ENCODE data around the gene ATP5F1C.

Gene ATP5F1C

DNA sequence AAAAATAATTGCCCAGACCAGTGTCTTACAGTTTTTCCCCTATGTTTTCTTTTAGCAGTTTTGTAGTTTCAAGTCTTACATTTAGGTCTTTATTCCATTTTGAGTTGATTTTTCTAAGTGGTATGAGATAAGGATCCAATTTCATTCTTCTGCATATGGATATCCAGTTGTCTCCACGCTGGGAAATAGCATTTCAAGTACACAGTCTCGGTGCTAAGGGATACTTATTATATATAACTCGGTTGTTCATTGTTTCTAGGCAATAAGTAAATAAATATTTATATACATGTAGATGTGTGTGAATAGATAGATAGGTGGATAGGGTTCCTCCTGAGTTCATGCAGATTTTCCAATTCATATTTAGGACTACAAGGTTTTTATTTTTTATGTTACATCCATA is 46.3 kb downstream of the ATP5F1C start:
- Histone ChIP-seq H3K36me3 (ENCODE audit: low read depth) (no peaks in the 10 kb centered on the region), H3K4me3 (ENCODE audit: severe bottlenecking) (no peak overlapping the region), H3K4me1 (ENCODE audit: insufficient read depth, poor library complexity, severe bottlenecking) (no peaks in the 10 kb centered on the region), H3K27ac (ENCODE audit: poor library complexity, severe bottlenecking) (no peak overlapping the region), H3K27me3 (ENCODE audit: insufficient read depth, poor library complexity, severe bottlenecking) (no peaks in the 10 kb centered on the region), H3K9me3 (ENCODE audit: severe bottlenecking) (no peaks in the 10 kb centered on the region)
- TF ChIP-seq, protein P1, sequence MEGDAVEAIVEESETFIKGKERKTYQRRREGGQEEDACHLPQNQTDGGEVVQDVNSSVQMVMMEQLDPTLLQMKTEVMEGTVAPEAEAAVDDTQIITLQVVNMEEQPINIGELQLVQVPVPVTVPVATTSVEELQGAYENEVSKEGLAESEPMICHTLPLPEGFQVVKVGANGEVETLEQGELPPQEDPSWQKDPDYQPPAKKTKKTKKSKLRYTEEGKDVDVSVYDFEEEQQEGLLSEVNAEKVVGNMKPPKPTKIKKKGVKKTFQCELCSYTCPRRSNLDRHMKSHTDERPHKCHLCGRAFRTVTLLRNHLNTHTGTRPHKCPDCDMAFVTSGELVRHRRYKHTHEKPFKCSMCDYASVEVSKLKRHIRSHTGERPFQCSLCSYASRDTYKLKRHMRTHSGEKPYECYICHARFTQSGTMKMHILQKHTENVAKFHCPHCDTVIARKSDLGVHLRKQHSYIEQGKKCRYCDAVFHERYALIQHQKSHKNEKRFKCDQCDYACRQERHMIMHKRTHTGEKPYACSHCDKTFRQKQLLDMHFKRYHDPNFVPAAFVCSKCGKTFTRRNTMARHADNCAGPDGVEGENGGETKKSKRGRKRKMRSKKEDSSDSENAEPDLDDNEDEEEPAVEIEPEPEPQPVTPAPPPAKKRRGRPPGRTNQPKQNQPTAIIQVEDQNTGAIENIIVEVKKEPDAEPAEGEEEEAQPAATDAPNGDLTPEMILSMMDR (IDR thresholded peaks at IDR 0.05; ENCODE audit: poor library complexity, severe bottlenecking): no peak
- no peak for DNase-seq (ENCODE audit: low spot score)
- ATAC-seq (ENCODE audit: low read depth): no peak

- TF ChIP-seq, protein P1 (IDR thresholded peaks at IDR 0.05; ENCODE audit: poor library complexity, severe bottlenecking): no peak
- Histone ChIP-seq H3K36me3 (ENCODE audit: low read depth) (no peaks in the 10 kb centered on the region), H3K4me3 (ENCODE audit: severe bottlenecking) (no peak overlapping the region), H3K9me3 (ENCODE audit: severe bottlenecking) (no peaks in the 10 kb centered on the region), H3K27ac (ENCODE audit: poor library complexity, severe bottlenecking) (no peak overlapping the region), H3K4me1 (ENCODE audit: insufficient read depth, poor library complexity, severe bottlenecking) (no peaks in the 10 kb centered on the region), H3K27me3 (ENCODE audit: insufficient read depth, poor library complexity, severe bottlenecking) (no peaks in the 10 kb centered on the region)
- no peak for ATAC-seq (ENCODE audit: low read depth)
- DNase-seq (ENCODE audit: low spot score): no peak
Observed at GRCh38 chr10:7836571-7836970, 48.6 kb downstream of the ATP5F1C start.

DNA sequence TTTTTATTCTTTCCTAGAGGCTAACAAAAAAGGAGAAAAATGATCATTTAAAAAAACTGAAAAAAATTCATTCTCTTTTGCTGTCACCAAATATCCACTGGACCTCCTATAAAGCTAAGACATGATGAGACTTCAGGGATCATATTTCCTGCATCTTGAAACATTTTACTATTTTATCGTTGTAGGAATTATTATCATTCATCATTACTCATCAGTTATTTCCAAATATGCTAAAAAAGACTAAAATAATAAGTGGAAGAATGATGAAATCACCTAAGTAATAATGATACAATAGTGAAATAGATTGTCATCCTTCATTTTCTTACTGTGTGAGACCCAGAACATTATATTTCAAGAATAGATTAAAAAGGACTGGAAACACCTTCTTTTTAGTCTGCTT is 58.6 kb downstream of the ATP5F1C start:
- no peak for DNase-seq (ENCODE audit: low spot score)
- TF ChIP-seq, protein P1 (IDR thresholded peaks at IDR 0.05; ENCODE audit: poor library complexity, severe bottlenecking): no peak
- H3K27ac ChIP-seq (ENCODE audit: poor library complexity, severe bottlenecking): no peak overlapping the region
- H3K4me3 ChIP-seq (ENCODE audit: severe bottlenecking): no peak overlapping the region
- no peaks in the 10 kb centered on the region for H3K27me3 ChIP-seq (ENCODE audit: insufficient read depth, poor library complexity, severe bottlenecking)
- peaks cover 9% of the 10 kb centered on the region for H3K4me1 ChIP-seq (ENCODE audit: insufficient read depth, poor library complexity, severe bottlenecking)
- ATAC-seq (ENCODE audit: low read depth): no peak
- no peaks in the 10 kb centered on the region for H3K9me3 ChIP-seq (ENCODE audit: severe bottlenecking)
- no peaks in the 10 kb centered on the region for H3K36me3 ChIP-seq (ENCODE audit: low read depth)

- Histone ChIP-seq H3K36me3 (ENCODE audit: low read depth) (no peaks in the 10 kb centered on the region), H3K27ac (ENCODE audit: poor library complexity, severe bottlenecking) (no peak overlapping the region), H3K4me3 (ENCODE audit: severe bottlenecking) (no peak overlapping the region), H3K4me1 (ENCODE audit: insufficient read depth, poor library complexity, severe bottlenecking) (no peaks in the 10 kb centered on the region), H3K9me3 (ENCODE audit: severe bottlenecking) (no peaks in the 10 kb centered on the region), H3K27me3 (ENCODE audit: insufficient read depth, poor library complexity, severe bottlenecking) (no peaks in the 10 kb centered on the region)
- no peak for ATAC-seq (ENCODE audit: low read depth)
- no peak for DNase-seq (ENCODE audit: low spot score)
- TF ChIP-seq, protein P1 (IDR thresholded peaks at IDR 0.05; ENCODE audit: poor library complexity, severe bottlenecking): no peak
Observed at GRCh38 chr10:7853226-7853842, 65.4 kb downstream of the ATP5F1C start.

DNA sequence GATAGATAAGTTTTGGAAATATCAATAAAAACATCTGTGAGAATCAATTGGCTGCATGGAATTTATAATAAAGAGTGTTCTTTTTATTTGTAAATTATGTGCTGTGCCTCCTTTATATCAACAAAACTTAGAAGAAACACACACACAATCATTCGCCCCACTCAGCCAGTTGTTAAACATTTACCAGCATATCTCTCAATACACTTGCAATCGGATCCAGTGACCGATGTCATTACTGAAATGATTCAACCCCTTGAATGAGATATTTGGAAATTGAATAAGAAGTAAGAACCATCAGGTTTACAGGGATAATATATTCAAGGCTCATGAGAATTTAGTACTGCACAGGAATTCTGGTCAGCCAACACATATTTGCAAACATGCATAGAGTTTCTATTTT is 65.9 kb downstream of the ATP5F1C start:
- Histone ChIP-seq H3K4me1 (ENCODE audit: insufficient read depth, poor library complexity, severe bottlenecking) (no peaks in the 10 kb centered on the region), H3K27me3 (ENCODE audit: insufficient read depth, poor library complexity, severe bottlenecking) (no peaks in the 10 kb centered on the region), H3K27ac (ENCODE audit: poor library complexity, severe bottlenecking) (no peak overlapping the region), H3K36me3 (ENCODE audit: low read depth) (no peaks in the 10 kb centered on the region), H3K4me3 (ENCODE audit: severe bottlenecking) (no peak overlapping the region), H3K9me3 (ENCODE audit: severe bottlenecking) (no peaks in the 10 kb centered on the region)
- DNase-seq (ENCODE audit: low spot score) (no peak), ATAC-seq (ENCODE audit: low read depth) (no peak)
- TF ChIP-seq, protein P1 (IDR thresholded peaks at IDR 0.05; ENCODE audit: poor library complexity, severe bottlenecking): no peak

Data from RWPE2 (cell line).